Neutrophil (primary cell): ENCODE results near the gene MYT1.

Experiments
- H3K27ac ChIP-seq: fragments of 200-600 bp; sonication (generic); 2 replicates; pipeline ENCODE4 v1.5.1; 2016; ENCODE audit warnings: mild to moderate bottlenecking, moderate library complexity
- H3K27me3 ChIP-seq: fragments of 200-600 bp; sonication (generic); 2 replicates; pipeline ENCODE4 v1.6.0; 2016; ENCODE audit warnings: mild to moderate bottlenecking
- H3K36me3 ChIP-seq: fragments of 200-600 bp; sonication (generic); 2 replicates; pipeline ENCODE4 v1.5.1; 2017
- H3K4me1 ChIP-seq, 2 experiments: fragments of 200-600 bp in 1 of 2; sonication (generic) in 1 of 2; 1 replicate in 1 of 2; 2 replicates in 1 of 2; pipeline versions ENCODE4 v1.5.1 to v1.6.1; 2013 to 2016; ENCODE audit warnings: low read depth in 1 of 2, low read length in 1 of 2, mild to moderate bottlenecking in 1 of 2, moderate library complexity in 1 of 2; ENCODE audit not compliant: control insufficient read depth in 1 of 2, insufficient read depth in 1 of 2
- H3K4me3 ChIP-seq, 2 experiments: fragments of 200-600 bp in 1 of 2; sonication (generic) in 1 of 2; 1 replicate in 1 of 2; 2 replicates in 1 of 2; pipeline ENCODE4 v1.5.1; 2013 to 2016; ENCODE audit warnings: low read depth in 1 of 2, low read length in 1 of 2, mild to moderate bottlenecking in 1 of 2, moderate library complexity in 1 of 2
- H3K9me3 ChIP-seq: fragments of 200-600 bp; sonication (generic); 2 replicates; pipeline ENCODE4 v1.5.1; 2016
- TF ChIP-seq, protein P1 (sequence below): fragments of 200-600 bp; sonication (generic); IDR thresholded peaks from 2 replicates; pipeline ENCODE4 v1.5.1; 2016; ENCODE audit warnings: antibody characterized with exemption

The MYT1 gene

GRCh38 chr20:64150756-64151632 lies 13.3 kb upstream of the MYT1 start:
- TF ChIP-seq, protein P1, sequence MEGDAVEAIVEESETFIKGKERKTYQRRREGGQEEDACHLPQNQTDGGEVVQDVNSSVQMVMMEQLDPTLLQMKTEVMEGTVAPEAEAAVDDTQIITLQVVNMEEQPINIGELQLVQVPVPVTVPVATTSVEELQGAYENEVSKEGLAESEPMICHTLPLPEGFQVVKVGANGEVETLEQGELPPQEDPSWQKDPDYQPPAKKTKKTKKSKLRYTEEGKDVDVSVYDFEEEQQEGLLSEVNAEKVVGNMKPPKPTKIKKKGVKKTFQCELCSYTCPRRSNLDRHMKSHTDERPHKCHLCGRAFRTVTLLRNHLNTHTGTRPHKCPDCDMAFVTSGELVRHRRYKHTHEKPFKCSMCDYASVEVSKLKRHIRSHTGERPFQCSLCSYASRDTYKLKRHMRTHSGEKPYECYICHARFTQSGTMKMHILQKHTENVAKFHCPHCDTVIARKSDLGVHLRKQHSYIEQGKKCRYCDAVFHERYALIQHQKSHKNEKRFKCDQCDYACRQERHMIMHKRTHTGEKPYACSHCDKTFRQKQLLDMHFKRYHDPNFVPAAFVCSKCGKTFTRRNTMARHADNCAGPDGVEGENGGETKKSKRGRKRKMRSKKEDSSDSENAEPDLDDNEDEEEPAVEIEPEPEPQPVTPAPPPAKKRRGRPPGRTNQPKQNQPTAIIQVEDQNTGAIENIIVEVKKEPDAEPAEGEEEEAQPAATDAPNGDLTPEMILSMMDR = no peak
- H3K4me3 ChIP-seq = no peak overlapping the region

GRCh38 chr20:64151633-64152530 lies 12.4 kb upstream of the MYT1 start:
- Histone ChIP-seq H3K36me3 (no peaks in the 10 kb centered on the region), H3K4me3 (no peak overlapping the region), H3K27me3 (peaks cover 3% of the 10 kb centered on the region), H3K27ac (no peak overlapping the region), H3K9me3 (no peaks in the 10 kb centered on the region), H3K4me1 (no peaks in the 10 kb centered on the region)
- TF ChIP-seq, protein P1 = no peak

More at GRCh38 chr20:64150756-64151632, 13.3 kb upstream of the MYT1 start:
- H3K36me3 ChIP-seq = no peaks in the 10 kb centered on the region
- no peaks in the 10 kb centered on the region for H3K4me1 ChIP-seq
- H3K9me3 ChIP-seq = no peaks in the 10 kb centered on the region
- H3K27me3 ChIP-seq = peaks cover 3% of the 10 kb centered on the region
- no peak overlapping the region for H3K27ac ChIP-seq

DNA sequence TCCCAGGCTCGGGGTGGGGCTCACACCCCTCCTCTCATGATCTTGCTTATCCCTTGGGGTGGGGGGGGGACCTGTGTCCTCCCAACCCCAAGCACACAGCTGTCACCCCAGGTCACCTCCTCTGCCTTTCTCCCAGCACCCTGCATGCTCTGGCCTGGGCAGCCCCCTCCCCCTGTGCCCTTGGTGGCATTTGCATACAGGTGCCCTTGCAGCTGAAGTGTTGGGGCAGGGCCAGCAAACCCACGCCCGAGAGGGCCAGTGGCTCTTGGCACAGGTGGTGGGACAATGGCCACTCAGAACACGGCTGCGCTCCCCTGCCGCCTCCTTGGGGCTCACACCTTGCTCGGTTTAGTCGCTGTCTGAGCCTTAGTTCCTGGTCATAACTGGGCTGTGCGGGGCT lies 11.3 kb upstream of the MYT1 start:
- Histone ChIP-seq H3K27ac (no peak overlapping the region), H3K27me3 (peaks cover 3% of the 10 kb centered on the region)

GRCh38 chr20:64153410-64153809 lies 10.8 kb upstream of the MYT1 start:
- no peak overlapping the region for H3K27ac ChIP-seq
- TF ChIP-seq, protein P1 = no peak
- no peaks in the 10 kb centered on the region for H3K4me1 ChIP-seq
- H3K9me3 ChIP-seq = no peaks in the 10 kb centered on the region
- peaks cover 3% of the 10 kb centered on the region for H3K27me3 ChIP-seq
- H3K36me3 ChIP-seq = no peaks in the 10 kb centered on the region
- H3K4me3 ChIP-seq = no peak overlapping the region

More for the DNA sequence above, 11.3 kb upstream of the MYT1 start:
- H3K9me3 ChIP-seq = no peaks in the 10 kb centered on the region
- TF ChIP-seq, protein P1 = no peak
- H3K4me3 ChIP-seq = no peak overlapping the region
- no peaks in the 10 kb centered on the region for H3K36me3 ChIP-seq
- H3K4me1 ChIP-seq = no peaks in the 10 kb centered on the region

DNA sequence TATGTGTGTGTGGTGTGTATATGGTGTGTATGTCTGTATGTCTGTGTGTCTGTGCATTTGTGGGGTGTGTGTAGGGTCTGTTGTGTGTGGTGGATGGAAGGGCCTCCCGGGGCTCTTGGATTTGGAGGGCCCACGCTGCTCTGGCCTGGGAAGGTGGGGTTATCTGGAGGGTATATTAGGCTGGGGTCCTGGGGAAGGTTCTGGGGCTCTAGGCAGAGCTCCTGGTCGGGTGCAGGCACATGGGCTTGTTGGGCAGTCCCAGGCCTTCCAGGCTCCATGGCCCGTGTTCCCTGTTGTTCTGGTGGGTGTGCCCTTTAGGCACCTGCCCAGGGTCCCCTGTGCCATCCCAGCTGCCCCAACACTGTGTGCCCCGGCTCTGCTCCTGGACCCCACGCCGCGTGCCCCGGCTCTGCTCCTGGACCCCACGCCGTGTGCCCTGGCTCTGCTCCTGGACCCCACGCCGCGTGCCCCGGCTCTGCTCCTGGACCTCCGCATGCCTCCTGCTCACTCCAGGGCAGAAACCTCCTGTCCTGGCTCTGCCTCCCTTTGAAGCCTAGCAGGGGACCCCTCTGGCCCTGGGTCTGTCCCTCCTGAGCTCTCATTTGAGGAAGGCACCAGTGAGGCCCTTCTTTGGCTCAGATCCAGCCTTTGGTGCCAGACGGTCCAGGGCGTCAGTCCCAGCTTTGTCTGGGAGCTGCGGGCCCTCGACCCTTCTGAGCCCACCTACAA lies 10.2 kb upstream of the MYT1 start:
- no peaks in the 10 kb centered on the region for H3K9me3 ChIP-seq
- peaks cover 2% of the 10 kb centered on the region for H3K27me3 ChIP-seq
- H3K4me3 ChIP-seq = no peak overlapping the region
- H3K4me1 ChIP-seq = no peaks in the 10 kb centered on the region
- H3K36me3 ChIP-seq = no peaks in the 10 kb centered on the region
- TF ChIP-seq, protein P1 = no peak
- no peak overlapping the region for H3K27ac ChIP-seq
